Dermis blood vessel endothelial cell (primary cell): Measurements from ENCODE around the gene VAV3. TPM values are rescaled to one million over a fixed set of nuclear protein-coding genes. Genes with fewer than 3 reads are reported as not detected.

Source experiments
- DNase-seq: peaks from one replicate; pipeline ENCODE4 v3.0.0; 2010
- total RNA-seq: library from RNA; depleted of rRNA; stranded (reverse); fragments of >200 nt; gene quantifications from 2 replicates; pipeline ENCODE4 v1.2.3, GENCODE V29; 2014

The VAV3 gene
- total RNA-seq, 1 donor from 2014 or later: 57.0 TPM

- DNase-seq: no peak
These were observed 438.3 kb downstream of the VAV3 start for GRCh38 chr1:107526524-107527198.

- no peak for DNase-seq
These were observed 439.0 kb downstream of the VAV3 start for GRCh38 chr1:107525961-107526360.

- DNase-seq: no peak
These were observed 439.8 kb downstream of the VAV3 start for GRCh38 chr1:107525145-107525544.

GRCh38 chr1:107524301-107524700, 440.7 kb downstream of the VAV3 start:
- no peak for DNase-seq

GRCh38 chr1:107523736-107524135, 441.2 kb downstream of the VAV3 start:
- no peak for DNase-seq

- no peak for DNase-seq
These were observed 441.9 kb downstream of the VAV3 start for GRCh38 chr1:107523061-107523460.

Other genes starting within 250 kb of the VAV3 start
- gene SLC25A24, start 235.2 kb upstream of the VAV3 start, total RNA-seq: 49.5 and 49.9 TPM in 2 replicates